GM21576 (cell line): ENCODE results near the gene ZBTB7C.

ENCODE experiments used
- ATAC-seq: cut with Tn5 transposase; IDR thresholded peaks from one replicate; pipeline ENCODE4 v1.9.1; 2021; ENCODE audit warnings: mild to moderate bottlenecking, moderate library complexity; ENCODE audit not compliant: unreplicated experiment

Gene ZBTB7C

DNA sequence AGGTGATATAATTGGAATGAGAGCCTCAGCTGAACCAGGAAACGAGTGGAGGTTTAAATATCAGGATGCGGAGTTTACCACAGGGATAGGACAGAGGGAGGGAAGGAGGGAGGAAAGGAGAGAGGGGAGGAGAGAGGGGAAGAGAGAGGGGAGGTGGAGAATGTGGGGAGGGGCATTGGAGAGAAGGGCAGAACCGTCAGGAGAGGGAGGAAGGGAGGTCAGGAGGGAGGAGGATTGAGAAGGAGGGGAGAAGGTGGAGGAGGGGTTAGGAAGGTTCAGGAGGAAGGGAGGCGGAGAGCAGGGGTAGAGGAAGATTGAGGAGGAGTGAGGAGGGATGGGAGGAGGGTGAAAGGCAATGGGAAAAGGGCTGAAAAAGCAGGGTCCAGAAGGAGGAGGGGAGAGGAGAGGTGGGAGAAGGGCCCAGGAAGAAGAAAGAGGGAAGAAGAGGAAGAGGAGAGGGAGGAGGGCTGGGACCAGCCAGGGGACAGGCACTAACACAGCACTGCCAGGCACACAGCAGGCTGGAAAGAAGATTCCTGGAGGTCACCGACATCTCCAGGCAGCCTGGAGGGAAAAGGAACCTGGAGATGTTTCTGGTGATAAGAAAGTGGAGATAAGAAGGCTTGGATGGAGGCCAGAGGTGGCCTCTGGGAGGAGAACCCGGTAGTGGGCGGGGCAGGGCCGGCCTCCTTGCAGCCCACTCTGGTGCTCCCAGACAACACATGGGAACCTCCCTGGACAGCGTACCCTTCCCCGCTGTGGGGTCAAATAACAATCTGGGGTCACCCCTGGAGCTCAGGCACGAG, 302.0 kb downstream of the ZBTB7C start:
- ATAC-seq, result no peak

DNA sequence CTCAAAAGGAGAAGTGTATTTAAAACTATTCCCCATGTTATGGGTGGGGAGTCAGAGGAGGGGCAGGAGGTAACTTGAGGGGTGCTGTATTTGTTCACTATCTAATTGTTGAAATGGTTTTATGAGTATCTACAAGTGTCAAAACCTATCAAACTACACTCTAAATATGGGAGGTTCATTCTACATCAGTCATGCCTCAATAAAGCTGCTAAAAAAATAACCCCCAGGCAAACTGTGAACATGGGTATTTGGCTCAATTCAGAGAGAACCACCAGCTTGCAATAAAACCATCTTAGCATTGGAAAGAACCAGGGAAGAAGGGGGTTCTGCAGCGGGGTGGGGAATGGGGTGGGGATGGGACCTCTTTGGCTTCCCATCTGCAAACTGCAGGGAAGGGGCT, 302.7 kb downstream of the ZBTB7C start:
- no peak for ATAC-seq

DNA sequence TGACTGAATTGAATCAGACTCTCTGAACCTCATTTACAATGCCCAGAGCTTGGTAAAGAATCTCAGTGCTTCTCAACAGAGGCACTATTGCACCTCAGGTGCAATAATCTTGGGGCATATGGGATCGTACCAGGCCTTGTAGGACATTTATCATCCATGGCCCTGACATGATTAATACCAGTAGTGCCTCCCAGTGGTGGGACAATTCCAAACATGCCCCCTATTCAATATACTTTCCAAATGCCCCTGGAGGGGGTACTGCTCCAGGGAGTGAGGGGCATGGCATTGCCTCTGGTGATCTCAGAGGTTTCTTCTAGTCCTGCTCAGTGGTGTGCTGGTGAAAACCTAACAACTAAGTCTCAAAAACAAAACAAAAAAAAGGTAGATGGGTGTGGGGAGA, 303.9 kb downstream of the ZBTB7C start:
- ATAC-seq, result no peak

DNA sequence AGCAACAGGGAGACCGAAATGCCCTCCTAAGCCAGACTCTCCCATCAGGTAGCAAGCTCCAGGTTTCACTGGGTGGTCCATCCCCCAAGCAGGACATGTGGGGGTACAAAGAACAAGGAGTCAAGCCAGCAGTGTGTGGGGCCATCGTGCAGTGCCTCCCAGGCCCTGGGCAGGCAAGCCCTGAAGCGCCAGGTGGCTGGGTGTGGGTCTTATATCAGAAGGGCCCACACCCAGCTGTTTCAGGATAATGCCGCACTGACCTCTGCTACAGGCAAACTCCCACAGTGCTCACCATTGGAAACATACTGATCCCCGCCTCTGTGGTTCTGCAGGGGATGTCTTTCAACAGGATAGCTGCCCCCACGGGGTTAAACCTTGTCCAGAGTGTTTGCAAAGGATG, 304.5 kb downstream of the ZBTB7C start:
- no peak for ATAC-seq

DNA sequence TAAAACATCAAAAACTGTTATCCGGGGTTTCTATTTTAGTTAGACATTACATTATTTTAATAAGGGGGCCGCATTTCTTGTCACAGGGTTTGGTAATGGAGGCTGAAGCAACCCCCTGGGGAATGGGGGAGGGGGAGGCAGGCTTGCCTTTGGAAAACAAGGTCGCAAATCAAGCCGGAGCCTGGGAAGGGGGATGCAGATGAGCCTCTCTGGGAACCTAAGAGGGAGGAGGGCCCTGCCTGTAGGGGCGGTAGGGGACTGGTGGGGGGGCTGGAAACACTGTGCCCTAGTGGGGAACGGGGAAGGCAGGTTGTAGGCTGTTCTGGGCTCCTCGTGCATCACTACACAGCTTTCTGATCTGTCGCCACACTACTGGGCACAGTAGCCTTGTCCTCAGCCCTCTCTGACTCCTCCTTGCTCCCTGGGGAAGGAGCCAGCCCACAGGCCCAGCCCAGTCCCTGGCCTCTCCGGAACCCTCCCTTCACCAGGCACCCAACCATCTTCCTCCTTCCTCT, 308.5 kb downstream of the ZBTB7C start:
- ATAC-seq, result no peak

DNA sequence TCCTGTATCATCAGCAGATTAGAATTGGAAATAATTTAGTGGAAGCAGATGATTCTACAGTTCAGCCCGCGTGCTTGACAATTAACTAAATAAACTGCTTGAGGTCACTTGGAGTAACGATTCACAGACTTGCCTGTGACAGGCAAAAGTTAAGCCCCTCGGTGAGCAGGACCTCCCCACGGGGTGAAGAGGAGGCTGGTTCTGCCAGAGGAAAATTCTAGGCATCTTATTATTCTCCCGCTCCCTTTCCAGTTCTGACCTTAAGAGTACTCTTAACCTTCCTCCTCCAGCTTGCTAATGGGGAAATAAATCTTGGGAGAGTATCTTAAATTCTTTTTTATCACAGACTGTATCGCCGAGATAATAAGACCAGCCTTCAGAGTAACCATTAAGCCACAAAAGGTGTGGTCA, 309.0 kb downstream of the ZBTB7C start:
- no peak for ATAC-seq

DNA sequence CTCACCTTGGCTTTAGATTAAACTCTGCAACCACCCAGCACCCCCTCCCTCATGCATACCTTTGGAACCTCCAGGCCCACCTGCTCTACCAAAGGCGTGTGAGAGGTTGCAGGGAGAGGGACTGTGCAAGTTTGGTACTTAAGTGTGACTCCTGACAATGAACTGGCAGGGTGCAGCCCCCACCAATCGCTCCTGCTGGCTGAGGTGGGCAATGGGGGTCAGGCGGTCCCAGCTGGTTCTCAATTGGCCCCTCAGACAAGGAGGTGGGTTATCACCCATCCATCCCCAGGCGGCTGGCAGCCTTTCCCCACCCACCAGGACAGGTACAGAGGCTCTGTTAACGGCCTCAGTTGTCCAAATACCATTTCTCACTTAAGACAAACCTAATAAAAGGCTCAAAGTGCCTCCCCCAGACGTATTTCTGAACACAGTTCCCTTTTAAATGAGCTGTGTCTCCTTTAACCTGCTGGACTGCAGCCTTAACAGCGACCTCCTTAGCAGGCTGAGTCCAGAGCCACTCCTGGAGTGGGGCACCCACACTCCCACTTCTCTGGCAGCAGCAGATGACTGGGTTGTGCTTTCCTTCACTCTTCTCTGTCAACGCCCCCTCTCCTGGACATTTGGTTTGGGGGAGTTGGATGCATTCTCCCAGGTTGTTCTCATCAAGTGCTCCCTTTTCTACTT, 309.6 kb downstream of the ZBTB7C start:
- no peak for ATAC-seq

DNA sequence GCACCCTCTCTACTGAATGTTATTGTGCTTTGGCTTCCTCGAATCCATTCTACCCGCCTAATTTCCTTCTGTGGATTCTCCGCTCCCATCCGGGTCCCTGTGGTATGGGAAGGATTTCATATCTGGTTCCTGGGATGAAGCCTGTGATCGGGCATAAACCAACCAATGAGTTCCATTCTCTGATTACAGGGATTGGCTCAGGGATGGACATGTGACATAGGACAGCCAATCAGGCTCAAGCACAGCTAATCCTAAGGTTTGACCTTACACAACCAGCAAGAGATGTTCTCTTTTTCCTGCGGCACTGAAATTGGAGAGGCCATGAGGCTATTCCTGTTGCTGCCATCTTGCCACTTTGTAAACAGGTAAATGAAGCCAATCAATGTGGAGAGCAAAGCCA, 310.6 kb downstream of the ZBTB7C start:
- ATAC-seq, result no peak

DNA sequence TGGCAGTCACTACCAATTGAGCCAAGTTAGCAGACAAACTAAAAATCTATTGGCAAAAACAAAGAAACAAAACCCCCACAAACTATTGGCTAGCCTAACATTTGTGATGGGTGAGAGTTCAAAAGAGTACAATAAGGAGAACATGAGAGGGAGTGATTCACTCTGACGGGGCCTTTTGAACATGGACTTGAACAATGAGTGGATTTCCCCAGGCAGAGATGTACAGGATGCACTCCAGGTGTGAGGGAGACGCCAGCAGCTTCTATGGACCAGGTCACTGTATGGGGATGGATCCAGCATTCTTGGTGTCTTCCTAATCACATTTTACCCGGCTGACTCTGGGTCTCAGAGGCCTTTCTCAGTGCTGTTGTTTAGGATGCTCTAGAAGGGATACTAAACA, 311.2 kb downstream of the ZBTB7C start:
- ATAC-seq, result no peak

DNA sequence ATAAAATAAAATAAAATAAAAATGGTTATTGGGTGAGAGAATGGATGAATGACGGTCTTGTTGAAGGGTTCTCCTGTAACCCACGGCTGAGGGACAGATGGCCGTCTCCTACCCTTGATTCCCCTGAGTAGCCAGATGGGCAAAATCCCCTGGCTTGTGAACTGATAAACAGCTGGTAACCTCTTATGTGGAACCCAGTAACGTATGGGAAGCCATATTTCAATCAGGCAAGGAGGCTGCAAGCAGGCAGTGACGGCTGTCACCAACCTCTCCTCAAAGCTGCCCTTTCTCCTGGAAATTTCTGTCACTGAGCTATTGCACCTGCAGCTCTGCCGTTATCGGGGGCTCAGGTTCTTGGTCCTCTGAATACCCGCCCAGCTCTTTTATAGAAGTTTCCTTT, 313.5 kb downstream of the ZBTB7C start:
- no peak for ATAC-seq

DNA sequence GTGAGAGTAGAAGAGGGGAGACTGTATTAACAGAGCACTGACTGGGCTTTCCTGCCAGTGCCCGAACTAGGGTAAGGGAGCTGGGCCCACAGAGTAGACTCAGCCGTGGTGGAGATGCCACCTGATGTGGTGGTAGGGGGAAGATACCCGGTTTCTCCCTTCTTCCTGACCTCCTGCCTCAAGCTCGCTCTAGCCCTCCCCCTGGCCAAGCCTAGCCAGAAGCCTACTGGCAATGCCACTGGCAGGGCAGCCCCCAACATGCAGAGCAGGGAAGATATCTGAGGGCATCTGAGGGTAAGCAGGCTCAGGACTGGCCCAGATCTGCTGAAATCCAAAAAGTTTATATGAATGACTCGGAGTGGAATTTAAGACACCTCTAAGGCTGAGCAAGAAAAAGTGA, 316.1 kb downstream of the ZBTB7C start:
- ATAC-seq, result no peak

DNA sequence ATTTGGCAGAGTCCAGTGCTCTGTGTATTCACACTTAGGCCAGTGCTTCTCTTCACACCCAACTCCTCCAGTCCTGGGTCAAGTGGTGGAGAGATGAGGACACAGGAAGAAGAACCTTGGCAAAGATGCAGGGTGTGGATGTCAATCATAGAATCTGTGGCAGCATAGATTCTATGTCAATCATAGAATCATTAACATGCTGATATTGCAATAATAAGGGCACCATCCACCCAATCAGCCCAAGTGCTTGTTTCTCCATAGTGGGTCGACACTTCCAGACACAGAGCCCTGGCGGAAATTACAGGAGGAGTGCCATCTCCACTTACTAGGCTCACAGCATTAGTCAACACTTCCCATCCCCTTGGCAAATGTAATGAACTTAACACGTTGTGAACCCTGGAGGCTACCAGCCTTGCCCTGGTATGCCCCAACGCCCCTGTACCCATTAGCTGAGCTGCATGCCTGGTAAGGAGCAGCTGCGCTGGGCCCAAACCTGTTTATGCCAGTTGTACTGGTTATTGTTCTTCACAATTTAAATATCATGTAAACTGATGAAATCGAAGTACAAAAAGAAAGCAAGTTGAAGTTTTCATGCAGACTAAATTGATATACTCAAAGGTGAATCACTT, 317.2 kb downstream of the ZBTB7C start:
- ATAC-seq, result no peak

DNA sequence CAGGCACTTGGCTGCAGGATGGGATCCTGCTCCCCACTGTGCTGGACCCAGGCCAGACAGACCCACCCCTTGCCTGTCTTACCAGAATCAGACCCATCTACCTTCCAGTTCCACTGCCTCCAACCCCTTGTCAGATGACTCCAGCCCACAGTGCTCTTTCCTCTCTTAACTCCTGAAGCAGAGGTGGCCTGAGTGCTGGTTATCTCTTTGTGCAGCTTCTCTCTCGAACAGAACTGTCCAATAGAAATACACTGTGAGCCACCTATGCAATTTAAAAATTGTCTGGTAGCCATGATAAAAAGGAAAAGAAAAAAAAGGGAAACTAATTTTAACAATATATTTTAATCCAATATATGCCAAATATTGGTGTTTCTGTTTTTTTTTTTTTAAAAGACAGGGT, 318.5 kb downstream of the ZBTB7C start:
- no peak for ATAC-seq

DNA sequence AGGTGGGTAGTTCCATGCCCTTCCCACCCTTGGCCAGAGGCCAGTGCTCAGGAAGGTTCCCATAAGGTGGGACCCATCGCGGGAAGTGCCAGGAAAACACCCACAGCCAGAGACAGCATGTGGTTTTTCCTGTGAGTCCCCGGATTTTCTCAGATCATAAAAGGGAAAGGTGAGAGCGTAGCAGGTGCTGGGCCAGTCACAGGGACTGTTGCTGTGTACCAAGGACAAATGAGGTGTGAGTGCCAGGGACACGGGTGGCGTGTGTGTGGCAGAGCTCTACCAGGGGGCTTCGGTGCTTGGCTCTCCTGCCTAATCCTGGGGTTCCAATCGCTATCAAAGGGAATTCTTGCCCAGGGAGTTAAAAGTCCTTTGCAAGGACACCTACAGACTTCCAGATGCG, 319.2 kb downstream of the ZBTB7C start:
- no peak for ATAC-seq

DNA sequence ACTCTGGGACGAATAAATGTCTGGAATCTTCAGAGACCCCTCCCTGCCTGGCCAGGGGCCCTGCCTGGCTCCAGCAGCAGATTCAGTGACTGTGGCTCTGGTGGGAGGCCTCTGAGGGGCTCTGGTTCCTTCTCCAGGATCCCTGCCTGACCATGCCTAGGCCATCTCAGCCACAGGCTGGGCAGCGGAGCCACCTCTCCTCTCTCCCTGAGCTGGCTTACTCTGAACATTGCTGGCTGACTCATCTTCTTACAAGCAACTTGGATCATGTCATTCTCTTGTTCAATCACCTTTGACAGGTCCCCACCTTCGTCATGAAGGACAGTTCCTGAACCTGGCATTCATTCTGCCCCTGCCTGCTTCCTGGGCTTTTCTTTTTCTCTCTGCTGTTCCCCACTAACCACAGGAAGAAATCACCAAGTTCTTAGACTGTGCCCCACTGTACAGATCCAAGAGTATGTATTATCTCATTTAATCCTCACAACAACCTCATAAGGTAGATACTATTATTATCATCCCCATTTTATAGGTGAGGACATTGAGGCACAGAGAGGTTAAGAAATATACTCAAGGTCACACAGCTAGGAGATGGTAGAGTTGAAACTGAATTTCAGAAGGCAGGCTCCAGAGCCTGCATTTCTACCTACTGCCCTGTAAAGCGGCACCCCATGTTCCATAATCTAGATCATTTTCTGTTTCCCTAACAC, 323.2 kb downstream of the ZBTB7C start:
- ATAC-seq, result no peak

DNA sequence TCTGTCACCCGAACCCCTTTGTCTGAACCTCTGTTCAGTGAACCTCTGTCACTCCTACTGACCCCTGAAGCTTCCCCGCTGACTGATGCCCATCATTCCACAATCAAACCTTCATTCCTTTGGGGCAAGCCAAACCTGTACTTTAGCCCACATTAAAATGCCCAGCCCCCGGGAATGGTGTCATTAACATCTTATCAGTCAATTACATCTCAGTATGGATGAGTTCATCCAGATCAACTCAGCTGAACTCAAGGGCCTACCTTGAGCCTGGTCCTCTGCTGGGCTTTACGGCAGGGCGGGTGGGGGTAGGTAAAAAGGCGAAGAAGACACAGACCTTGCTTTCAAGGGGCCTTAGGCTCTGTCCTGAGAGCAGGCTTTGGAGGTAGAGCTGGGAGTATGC, 324.3 kb downstream of the ZBTB7C start:
- no peak for ATAC-seq

DNA sequence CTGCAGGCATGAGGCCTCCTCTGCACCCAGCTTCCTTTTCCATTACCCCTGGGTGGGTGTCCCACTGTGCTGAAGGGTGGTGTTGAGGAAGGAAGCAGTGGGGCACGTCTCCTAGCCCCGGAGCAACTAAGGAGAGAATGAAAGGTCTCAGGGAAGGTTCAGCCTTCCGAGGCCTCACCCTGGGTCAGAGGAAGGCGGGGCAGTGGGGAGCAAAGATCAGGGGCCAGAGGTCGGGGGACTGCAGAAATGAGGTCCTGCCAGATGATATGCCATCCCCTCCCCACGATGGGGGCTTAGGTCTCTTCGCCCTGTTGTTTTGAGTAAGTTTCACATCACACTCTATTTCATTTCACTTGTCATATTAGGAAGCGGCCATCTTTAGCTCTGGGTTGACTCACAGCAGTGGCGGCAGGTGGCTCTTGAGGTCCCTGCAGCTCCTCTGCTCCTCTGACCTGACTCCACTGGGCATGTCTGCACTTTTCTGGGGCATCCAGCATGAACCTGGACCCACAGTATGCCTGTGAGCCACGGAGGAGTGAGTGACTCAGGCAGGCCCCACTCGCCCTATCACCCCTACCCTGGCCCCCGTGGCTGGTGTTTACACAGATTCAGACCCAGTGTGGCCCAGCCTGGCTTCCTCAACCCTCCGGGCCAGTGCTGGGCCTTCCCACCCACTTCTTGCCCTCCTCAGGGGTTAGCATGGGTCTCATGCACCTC, 325.0 kb downstream of the ZBTB7C start:
- no peak for ATAC-seq

DNA sequence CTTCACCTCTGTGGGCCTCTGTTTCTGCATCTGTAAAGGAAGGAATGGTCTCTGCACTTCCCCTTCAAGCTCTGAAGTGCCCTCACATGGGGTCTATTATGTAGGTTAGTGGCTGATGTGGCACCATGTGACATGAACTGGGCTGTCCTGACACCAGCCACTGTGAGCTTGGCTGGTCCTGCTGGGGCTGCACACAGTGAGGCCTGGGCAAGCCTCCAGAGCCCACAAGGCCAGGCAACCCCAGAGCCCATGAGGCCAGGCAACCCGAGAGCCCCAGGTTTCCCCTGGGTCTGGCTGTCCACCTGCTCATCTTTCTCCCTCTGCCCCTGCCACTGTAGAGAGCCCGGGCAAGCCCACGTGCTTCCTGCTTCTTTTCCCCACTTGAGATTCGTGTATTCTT, 328.6 kb downstream of the ZBTB7C start:
- ATAC-seq, result no peak

DNA sequence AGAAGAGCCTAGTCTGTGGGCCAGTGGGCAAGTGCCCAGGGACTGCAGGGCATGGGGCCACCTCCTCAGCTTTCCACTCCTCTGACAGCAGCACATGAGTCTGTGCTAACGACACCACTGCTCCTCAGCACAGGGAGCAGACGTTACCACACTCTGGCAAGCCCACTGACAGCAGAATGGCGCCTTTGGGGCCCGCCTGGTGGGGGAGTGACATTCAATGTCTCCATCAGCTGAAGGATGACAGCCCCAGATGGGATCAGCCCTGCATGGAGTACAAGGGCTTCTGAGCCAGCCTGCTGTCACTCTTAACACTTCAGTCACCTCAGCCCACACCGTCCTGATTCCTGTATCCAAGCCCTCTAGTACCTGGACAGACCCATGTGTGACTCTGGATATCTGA, 329.3 kb downstream of the ZBTB7C start:
- ATAC-seq, result no peak

DNA sequence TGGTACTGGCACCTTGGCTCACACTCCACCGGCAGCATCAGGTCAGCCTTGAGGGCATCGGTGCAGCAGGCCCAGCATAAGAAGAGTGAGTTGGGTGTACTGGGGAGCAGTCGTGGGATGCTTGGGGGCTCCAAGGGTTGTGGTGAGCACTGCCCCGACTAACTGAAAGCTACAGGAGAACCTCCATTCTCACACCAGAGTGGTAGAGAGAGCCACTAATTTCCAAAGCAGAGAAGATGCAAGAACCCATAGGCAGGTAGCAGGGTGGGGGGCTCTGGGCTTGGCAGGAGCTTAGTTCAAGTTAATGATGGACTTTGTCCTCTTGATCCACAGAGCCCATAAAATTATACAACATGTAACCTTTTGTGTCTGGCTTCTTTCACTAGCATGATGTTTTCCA, 330.7 kb downstream of the ZBTB7C start:
- ATAC-seq, result no peak

DNA sequence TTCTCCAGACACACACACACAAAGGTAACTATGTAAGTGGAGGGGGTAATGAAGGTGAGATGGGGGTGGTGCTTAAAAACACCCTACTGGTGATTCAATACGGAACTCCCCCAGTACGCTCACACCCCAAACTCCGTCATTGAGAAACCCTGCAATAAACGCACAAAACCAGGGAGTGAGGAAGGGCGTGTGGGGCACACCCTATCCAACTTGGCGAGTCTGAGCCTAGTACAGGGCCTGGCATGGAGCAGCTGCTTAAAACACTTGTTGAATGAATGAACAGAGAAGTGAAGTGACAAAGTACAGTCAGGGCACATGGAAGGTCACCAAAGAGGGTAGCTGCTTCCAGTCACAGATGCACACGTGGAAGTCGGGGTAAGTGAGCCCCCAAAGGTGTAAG, 331.9 kb downstream of the ZBTB7C start:
- no peak for ATAC-seq
